Superior temporal gyrus (tissue), 1 donor: ENCODE results near the gene MDK.

Experiments used
- DNase-seq: peaks from one replicate; pipeline ENCODE4 v3.0.0-alpha.2; 2016; ENCODE audit errors: extremely low spot score

MDK gene

DNA sequence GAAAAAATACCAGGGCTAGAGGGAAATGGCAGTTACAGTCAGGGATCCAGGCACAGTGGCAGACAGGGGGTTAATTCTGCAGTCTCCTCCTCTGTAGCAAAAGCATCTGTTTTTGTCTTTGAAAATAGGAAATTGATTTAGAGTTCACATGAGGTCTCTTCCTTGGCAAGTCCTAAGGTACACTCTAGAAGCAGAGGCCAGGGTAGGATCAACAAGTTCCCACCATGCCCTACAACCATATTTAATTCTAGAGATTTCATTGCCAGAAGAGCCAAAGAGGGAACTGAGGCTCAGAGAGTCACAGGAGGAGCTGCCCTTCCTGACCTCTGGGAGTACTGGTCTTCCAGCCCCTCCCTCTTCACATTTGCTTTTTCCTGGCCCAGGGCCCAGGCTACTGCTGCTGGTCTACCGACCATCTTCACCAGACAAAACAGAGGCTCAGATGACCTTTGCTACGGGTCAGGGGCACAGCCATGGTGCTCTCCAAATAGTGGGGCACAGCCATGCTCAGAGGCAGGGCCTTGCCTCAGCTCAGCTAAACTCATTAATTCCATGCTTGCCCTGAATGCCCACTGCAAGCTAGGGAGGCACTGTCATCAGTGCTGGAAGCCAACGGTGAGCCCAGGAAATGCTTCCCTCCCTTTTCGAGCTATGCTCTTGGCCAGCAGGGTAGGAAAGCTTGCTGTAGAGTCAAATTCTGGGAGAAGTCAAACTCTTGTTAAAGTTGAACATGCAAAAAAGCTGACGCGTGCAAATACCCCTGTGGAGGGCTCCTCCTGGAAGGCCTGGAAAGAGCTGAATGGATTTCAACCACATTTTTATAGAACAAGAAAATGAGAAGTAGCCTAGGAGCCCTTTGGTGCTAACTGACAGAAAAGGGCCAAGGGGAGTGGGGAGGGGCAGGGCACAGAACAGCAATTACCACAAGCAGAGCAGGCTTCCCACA lies 21.8 kb downstream of the MDK start:
- DNase-seq, result no peak

DNA sequence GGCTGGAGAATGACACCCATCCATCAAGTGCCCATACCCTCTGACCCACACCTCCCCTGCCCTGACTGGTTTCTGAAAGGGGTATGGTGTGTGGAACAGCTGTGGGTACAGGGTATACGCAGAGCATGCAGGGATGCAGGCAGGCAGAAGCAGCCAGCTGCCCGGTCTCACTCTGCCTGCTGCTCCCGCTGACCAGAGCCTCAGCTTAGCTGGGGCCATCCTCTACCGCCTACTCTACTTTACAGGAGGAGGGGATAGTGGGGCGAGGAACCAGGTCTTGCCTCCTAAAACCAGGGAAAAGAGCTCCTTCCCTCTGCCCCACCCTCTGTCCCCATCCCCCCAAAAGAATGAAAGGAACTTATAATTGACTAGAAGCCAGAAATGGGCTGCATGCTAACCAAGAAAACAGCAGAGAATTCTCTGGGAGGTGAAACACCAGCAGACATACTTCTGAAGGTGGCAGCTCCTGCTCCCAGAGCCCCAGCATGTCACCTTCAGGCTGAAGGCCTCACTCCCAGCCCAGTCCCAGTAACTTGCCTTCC lies 23.1 kb downstream of the MDK start:
- DNase-seq, result no peak

DNA sequence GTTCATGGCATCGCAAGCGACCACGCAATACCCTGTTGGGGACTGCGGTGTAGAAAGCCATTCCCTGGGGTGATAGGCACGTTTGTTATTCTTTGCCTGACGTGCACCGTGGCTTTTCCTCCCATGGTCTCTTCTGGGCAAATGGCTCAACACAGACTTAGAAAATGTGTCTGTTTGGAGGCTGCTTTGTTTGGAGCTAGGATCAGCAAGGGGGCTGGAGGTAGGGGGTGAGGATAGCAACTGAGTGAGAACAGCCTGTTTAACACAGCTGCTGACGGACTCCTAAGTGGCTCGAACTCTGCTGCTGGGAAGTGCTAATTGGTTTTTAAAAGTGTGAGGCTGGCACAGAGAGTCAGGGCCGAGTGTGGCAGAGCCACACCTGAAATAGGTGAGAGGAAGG lies 26.2 kb downstream of the MDK start:
- DNase-seq, result no peak

DNA sequence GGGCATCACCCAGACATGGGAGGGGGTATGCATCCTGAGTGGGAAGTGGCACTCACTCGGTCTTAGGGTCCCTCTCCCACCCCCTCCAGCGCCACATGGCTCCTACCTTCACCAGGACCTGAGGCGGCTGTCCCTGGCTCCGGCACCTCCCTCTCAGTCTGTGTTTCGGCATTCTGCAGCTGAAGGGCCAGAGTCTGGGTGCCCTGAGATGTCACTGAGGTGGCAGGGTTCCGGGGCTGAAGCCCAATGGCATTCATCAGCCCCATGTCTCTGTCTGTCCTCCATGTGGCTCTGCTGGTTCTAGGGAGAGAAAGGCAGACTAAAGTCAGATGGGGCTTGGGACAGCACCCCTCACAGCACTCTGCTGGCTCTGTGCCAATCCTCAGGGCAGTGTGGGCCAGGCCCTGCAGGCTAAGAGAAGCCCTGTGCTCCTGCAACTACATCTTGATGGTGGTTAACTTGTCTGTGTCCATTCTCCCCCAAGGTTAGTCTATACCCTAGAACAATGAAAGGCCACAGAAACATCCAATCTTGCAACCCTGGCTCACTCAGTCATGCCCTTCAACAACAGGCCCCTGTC lies 27.0 kb downstream of the MDK start:
- no peak for DNase-seq

DNA sequence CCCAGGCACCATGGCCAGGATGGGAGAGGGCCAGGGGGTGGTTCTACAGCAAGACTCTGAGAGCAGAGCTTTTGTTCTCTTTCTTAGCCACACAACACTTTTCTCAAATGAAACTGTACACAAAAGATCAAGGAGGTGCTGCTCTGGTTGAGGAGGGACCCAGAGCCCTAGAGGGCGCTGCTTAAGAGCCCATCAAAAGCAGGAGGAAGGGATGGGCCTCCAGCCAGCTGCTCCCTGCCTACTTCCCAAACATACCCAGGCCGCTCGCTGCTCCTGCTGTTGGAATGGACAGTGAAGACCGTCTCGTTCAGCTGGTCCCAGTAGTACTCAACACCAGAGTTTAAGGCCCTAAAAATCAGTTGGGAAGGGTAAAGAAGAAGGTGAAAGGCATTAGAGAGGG lies 28.6 kb downstream of the MDK start:
- no peak for DNase-seq

DNA sequence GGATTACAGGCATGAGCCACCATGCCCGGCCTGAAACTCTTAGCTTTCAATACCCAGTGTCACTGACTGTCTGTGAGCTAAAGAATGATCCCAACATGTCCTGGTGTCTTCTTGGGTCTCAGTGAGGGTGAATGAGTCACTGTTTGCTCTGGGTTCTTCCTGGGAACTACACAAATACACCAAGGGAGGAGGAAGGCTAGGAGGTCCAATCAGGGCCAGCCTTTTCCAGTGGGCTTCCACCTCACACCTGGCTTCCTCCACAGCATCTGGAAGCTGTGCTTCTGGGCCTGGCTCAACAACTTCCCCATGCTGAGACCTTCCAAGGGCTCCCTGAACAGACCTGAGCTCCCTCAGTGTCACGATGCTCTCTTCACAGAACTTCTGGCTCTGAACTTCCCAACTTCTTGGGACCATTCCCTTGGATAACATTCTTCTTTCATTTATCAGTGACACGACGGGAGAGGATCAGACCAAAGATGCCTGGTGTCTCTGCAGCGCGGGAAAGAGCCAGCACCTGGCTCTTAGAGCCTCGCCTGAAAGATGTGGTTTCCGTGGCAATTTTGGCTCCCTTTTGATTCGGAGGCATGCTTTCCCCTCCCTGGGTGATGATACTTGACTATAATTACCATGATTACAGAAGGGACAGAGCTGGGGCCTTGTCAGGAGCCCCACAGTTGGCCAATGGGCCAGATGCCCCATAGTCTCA lies 32.4 kb downstream of the MDK start:
- DNase-seq, result no peak

DNA sequence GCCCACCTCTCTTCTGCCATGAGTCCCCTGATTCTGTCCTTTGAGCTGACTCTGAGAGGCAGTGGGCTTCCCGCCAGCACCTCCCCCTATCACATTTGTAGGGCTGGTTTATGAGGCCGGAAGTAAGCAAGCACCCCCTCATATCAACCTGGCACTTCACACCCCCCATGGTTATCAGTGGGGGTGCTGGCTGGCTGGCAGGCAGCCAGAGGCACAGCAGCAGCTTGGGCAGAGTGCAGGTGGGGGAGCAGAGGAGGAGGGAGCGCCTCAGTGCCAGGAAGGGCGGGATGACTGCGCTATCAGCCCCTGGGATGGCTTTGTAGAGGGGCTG lies 33.0 kb downstream of the MDK start:
- DNase-seq, result no peak

DNA sequence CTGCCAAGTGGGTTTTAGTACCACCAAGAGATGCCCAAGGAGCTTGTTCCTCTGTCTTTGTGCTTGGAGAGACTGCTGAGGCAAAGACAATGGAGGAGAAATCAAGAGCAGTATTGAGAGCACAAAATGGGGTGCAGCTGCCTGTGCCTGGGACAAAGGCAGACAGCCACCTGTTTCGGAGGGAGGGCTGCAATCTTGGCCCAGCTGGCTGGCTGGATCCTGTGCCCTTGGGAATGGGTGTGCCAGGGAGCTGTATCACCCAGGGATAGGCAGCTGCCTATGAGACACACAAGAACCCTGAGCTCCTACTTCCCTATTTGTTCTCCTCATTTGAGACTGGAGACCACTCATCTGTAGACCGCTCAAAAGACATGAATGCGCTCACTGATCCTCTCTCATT lies 33.4 kb downstream of the MDK start:
- DNase-seq, result no peak

DNA sequence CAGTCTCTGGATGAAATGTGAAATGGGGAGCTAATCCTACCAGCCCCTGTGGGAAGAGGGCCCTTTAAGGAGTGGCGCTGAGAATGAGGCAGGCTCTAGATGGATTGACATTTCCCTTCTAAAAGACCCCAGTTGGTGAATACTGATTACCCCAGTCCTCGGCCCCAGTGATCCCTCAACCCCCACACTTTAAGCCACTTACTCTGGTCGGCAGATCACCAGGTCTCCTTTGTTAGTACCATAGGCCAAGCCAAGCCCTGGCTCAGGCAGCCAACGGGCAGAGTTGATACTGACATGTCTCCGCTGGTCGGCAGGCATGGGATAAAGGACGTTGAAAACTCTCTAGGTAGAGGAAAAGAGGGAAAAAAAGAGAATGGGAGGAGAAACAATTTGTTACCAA lies 36.2 kb downstream of the MDK start:
- DNase-seq, result no peak

DNA sequence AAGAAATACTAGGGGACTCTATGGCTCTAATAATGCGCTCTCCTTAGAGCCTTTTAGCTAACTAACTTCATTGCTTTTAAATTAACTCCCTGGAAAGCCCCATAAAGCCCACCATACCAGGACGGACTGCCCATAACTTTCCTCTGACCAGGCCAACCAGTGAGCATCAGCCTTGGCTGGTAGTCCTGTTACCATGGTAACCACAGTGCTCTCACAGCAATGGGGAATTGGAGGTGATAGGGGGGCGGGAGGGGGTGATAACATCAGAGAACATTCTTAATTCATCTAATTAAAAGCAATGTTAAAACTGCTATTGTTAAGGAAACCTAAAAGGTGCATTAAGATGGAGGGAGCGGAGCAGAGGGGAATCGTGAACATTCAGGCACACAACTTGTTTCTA lies 37.3 kb downstream of the MDK start:
- DNase-seq, result no peak

DNA sequence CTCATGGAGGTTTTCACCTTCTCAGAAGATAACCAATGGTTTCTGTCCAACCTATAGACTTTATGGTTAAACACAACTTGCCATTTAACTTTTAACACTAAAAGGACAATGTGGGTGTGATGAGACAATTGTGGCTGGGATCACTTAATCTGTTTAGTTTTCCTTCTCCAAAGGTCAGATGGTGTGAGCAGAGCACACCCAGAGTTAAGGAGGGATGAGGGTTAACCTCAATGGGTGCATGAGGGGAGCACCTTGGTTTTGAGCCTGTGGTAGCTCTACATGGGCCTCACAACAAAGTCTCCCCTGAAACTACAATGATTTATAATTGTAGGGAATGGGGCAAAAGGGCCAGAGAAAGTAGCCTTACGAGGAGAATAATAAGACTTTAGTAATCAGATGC lies 39.0 kb downstream of the MDK start:
- no peak for DNase-seq

DNA sequence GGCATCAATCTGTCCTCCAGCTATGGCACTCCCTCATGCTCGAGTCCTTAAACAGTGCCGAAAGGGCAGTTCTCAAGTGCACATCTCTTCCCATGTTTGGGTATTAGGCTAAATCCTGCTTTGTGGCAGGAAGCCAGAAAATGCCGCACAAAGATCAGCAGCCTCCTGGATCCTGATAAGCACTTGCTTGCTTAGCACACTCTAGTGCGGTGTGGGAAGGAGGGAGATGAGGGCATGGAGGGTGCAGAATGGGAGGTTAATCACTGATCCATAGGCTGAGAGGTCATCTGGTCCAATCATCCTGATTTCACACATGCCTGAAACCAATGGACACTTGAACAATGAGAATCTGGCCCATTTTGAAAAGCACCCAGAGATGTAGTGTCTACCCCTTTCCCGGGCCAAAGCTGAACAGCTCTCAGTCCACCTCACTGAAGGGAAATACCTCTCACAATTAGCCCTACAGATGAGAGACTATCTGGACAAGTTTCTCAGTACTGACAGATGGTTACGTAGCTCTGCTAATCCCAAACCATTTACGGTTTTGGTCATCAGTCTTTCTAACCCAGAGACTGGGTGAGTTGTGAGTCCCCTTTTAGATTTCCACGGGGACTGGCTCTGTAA lies 39.9 kb downstream of the MDK start:
- DNase-seq, result no peak

DNA sequence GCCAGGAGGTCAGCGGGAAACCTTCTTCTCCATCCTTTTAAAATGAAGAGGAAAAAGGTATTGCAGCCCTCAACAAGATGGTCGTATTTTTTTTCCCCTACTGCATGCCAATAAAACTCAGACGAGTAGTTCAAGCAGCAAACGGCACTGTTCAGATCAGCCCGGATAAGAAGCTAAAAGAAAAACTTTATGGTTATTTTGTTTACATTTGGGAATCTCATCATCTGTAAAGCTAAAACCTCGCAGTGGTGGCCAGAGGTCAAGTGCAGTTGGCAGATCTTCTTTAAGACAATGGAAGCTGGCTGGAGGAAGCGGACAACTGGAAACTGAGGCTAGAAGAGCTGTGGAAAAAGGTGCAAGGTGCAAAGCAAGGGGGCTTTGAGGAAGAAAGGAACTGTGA lies 41.1 kb downstream of the MDK start:
- DNase-seq, result no peak

DNA sequence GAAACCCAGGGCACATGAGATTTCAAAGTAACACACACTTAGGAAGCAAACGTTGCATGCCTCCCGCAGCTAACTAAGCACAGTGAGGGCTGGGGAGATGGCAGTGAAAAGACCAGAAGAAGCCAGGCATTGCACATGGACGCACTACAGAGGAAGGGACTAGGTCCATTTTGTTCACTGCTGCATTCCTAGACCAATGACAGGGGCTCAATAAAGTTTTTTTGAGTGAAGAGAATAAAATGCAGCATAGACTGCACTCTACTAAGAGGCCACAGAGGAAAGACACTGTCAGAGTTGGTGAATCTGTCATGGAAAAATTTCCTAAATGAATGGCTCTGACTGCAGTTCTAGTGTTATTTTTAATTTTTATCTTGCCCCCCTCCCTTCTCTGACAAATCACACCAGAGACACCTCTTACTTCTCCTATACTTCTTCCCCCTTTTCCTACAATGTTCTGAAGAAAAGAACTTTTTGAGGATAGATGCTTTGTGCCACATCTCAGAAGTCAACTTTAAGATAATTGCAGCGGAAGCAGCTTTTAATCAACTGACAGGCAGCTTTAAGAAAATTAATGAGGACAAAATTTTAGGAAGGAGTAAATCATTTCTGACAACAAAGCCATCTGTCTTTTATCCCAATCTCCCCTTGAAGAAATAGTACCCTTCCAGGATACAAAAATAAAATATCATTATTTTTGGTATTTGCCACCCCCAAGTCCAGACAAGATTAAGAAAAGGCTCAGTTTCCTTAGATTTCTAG lies 44.9 kb downstream of the MDK start:
- no peak for DNase-seq

DNA sequence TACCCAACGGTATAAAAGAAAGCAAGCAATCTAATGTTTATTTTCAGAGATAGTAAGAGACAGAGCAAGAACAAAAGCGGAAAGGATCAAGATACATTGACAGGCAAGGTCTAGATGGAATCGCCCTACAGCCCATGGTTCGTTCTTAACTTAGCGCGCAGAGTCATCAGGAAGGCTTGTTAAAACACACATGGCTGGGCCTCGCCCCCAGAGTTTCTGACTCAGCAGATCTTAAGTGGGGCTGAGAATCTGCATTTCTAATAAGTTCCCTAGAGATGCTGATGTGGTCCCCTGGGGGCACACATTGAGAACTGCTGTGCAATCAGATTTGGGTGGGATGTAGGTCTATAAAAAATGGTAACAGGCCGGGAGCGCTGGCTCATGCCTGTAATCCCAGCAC lies 45.9 kb downstream of the MDK start:
- no peak for DNase-seq

DNA sequence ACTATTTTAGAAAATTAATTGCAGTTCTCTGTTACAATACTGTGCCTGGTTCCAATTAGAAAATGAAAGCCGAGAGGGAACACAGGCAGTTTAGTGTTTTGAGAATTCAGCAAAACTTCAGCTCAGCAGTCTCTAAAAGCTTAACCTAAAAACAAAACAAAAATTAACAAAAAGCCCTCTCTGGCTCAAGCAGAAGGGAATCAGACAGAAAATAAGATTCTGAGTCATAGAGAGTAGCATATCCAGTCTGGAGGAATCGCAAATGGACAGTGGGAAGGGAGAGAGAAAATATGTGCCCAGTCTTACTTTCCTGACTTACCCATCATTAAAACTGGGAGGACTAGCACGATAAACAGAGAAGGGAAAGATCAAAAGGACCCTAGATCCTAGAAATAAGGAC lies 48.2 kb downstream of the MDK start:
- no peak for DNase-seq

DNA sequence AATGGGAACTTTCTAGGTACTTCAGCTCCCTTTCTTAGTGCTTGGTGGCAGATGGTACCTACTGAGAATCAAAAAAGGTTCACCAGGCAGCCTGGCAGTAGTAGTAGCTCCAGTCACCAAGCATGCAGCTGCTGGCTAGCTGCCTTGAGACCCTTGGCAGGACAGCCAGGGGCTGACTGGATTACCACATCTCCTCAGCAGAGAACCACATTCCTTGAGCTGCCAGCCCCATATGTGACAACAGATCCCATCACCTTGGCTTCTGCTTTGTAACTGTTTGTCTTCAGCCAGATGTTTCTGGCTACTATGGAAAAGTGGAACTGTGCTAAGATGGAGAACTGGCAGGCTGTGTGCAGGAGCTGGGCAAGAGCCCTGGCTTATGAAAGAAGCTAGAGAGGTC lies 49.7 kb downstream of the MDK start:
- no peak for DNase-seq
